Activated T-helper 17 cell treated with anti-CD3 and anti-CD28 coated beads, Interleukin-2, amount 50 U/mL, for 72 hours (primary cell): Measurements from ENCODE around the gene RNF114. TPM values are rescaled to one million over a fixed set of nuclear protein-coding genes. Genes with fewer than 3 reads are reported as not detected.

Source experiments
- ATAC-seq: fragments of 150-1000 bp; cut with Tn5 transposase; replicated peaks from 2 replicates; pipeline ENCODE4 v1.10.0; 2021; ENCODE audit warnings: mild to moderate bottlenecking, moderate library complexity
- H3K27ac Mint-ChIP-seq: one replicate; pipeline ENCODE4 v1.8.0; 2022; ENCODE audit warnings: mixed read lengths
- H3K27me3 Mint-ChIP-seq: one replicate; pipeline ENCODE4 v1.8.0; 2022; ENCODE audit warnings: mixed read lengths
- H3K36me3 Mint-ChIP-seq: one replicate; pipeline ENCODE4 v1.8.0; 2022; ENCODE audit warnings: low read depth, mild to moderate bottlenecking, mixed read lengths
- H3K4me1 Mint-ChIP-seq: one replicate; pipeline ENCODE4 v1.8.0; 2022; ENCODE audit warnings: mixed read lengths
- H3K4me3 Mint-ChIP-seq: one replicate; pipeline ENCODE4 v1.8.0; 2022; ENCODE audit warnings: mild to moderate bottlenecking, mixed read lengths
- H3K9me3 Mint-ChIP-seq: one replicate; pipeline ENCODE4 v1.8.0; 2022; ENCODE audit warnings: mixed read lengths
- total RNA-seq, 2 donors: library from RNA; stranded (reverse); gene quantifications; one replicate each; pipeline ENCODE4 v1.2.3, GENCODE V29; 2022

Gene RNF114
- total RNA-seq, 2 donors from 2014 or later, result 59.8 to 65.0 TPM

- no peak for ATAC-seq
- H3K27ac Mint-ChIP-seq, result no peak overlapping the region
- peaks cover 24% of the 10 kb centered on the region for H3K36me3 Mint-ChIP-seq
- no peaks in the 10 kb centered on the region for H3K27me3 Mint-ChIP-seq
- H3K9me3 Mint-ChIP-seq, result no peaks in the 10 kb centered on the region
- peak overlapping the region; percentile 96 for H3K4me3 Mint-ChIP-seq
- H3K4me1 Mint-ChIP-seq, result peaks cover 16% of the 10 kb centered on the region
Observed at GRCh38 chr20:49913399-49914047, 22.7 kb upstream of the RNF114 start.

- Mint-ChIP-seq H3K27me3 (no peaks in the 10 kb centered on the region), H3K4me3 (peak overlapping the region; percentile 96), H3K27ac (peak overlapping the region; percentile 99), H3K36me3 (peaks cover 14% of the 10 kb centered on the region), H3K9me3 (no peaks in the 10 kb centered on the region), H3K4me1 (peaks cover 15% of the 10 kb centered on the region)
- no peak for ATAC-seq
Observed at GRCh38 chr20:49914310-49915117, 21.7 kb upstream of the RNF114 start.

- peak; percentile 30 for ATAC-seq
Observed at GRCh38 chr20:49915118-49915379, 21.1 kb upstream of the RNF114 start.

GRCh38 chr20:49915380-49916145 is 20.6 kb upstream of the RNF114 start, which contains the start of gene SPATA2:
TSS of gene SPATA2 (minus strand) at chr20:49915529. CDS start at chr20:49908490, 7,039 bp downstream.
- Mint-ChIP-seq H3K4me3 (peak within 1 kb of the TSS; percentile 96), H3K27ac (peak within 1 kb of the TSS; percentile 99), H3K36me3 (peaks cover 4% of the 10 kb centered on the region), H3K4me1 (peaks cover 11% of the 10 kb centered on the region), H3K27me3 (no peaks in the 10 kb centered on the region), H3K9me3 (no peaks in the 10 kb centered on the region)
- ATAC-seq, result peak; percentile 94

More at GRCh38 chr20:49915118-49915379, 21.1 kb upstream of the RNF114 start:
- Mint-ChIP-seq H3K9me3 (no peaks in the 10 kb centered on the region), H3K4me1 (peaks cover 11% of the 10 kb centered on the region), H3K36me3 (peaks cover 8% of the 10 kb centered on the region), H3K27me3 (no peaks in the 10 kb centered on the region), H3K27ac (peak overlapping the region; percentile 99), H3K4me3 (peak overlapping the region; percentile 96)

GRCh38 chr20:49916146-49917002 is 19.8 kb upstream of the RNF114 start:
- Mint-ChIP-seq H3K9me3 (no peaks in the 10 kb centered on the region), H3K36me3 (peaks cover 4% of the 10 kb centered on the region), H3K4me3 (peak overlapping the region; percentile 96), H3K4me1 (peaks cover 11% of the 10 kb centered on the region), H3K27ac (peak overlapping the region; percentile 99), H3K27me3 (no peaks in the 10 kb centered on the region)
- ATAC-seq, result peak; percentile 34

GRCh38 chr20:49918446-49918845 is 17.8 kb upstream of the RNF114 start:
- H3K4me1 Mint-ChIP-seq, result peaks cover 8% of the 10 kb centered on the region
- H3K9me3 Mint-ChIP-seq, result no peaks in the 10 kb centered on the region
- no peak for ATAC-seq
- no peaks in the 10 kb centered on the region for H3K36me3 Mint-ChIP-seq
- no peak overlapping the region for H3K27ac Mint-ChIP-seq
- no peak overlapping the region for H3K4me3 Mint-ChIP-seq
- H3K27me3 Mint-ChIP-seq, result peaks cover under 1% of the 10 kb centered on the region

- Mint-ChIP-seq H3K4me1 (peaks cover 8% of the 10 kb centered on the region), H3K36me3 (no peaks in the 10 kb centered on the region), H3K27ac (no peak overlapping the region), H3K9me3 (no peaks in the 10 kb centered on the region), H3K27me3 (peaks cover 3% of the 10 kb centered on the region), H3K4me3 (no peak overlapping the region)
- no peak for ATAC-seq
Observed at GRCh38 chr20:49919009-49919408, 17.2 kb upstream of the RNF114 start.

- no peak overlapping the region for H3K27ac Mint-ChIP-seq
- H3K9me3 Mint-ChIP-seq, result no peaks in the 10 kb centered on the region
- ATAC-seq, result no peak
- H3K4me3 Mint-ChIP-seq, result no peak overlapping the region
- H3K27me3 Mint-ChIP-seq, result peaks cover 3% of the 10 kb centered on the region
- no peaks in the 10 kb centered on the region for H3K36me3 Mint-ChIP-seq
- peaks cover 8% of the 10 kb centered on the region for H3K4me1 Mint-ChIP-seq
Observed at GRCh38 chr20:49919461-49919860, 16.7 kb upstream of the RNF114 start.

- Mint-ChIP-seq H3K9me3 (no peaks in the 10 kb centered on the region), H3K4me3 (no peak overlapping the region), H3K36me3 (no peaks in the 10 kb centered on the region), H3K27ac (no peak overlapping the region), H3K27me3 (peaks cover 3% of the 10 kb centered on the region), H3K4me1 (peaks cover 3% of the 10 kb centered on the region)
- ATAC-seq, result no peak
Observed at GRCh38 chr20:49924247-49924646, 11.9 kb upstream of the RNF114 start.

GRCh38 chr20:49925901-49926454 is 10.2 kb upstream of the RNF114 start:
- H3K27ac Mint-ChIP-seq, result no peak overlapping the region
- no peaks in the 10 kb centered on the region for H3K36me3 Mint-ChIP-seq
- no peak overlapping the region for H3K4me3 Mint-ChIP-seq

GRCh38 chr20:49928411-49929141 is 7.6 kb upstream of the RNF114 start:
- Mint-ChIP-seq H3K27ac (peak overlapping the region; percentile 14), H3K4me1 (peaks cover 3% of the 10 kb centered on the region), H3K4me3 (no peak overlapping the region), H3K9me3 (no peaks in the 10 kb centered on the region), H3K27me3 (peaks cover 4% of the 10 kb centered on the region), H3K36me3 (no peaks in the 10 kb centered on the region)
- peak; percentile 85 for ATAC-seq

More at GRCh38 chr20:49925901-49926454, 10.2 kb upstream of the RNF114 start:
- Mint-ChIP-seq H3K27me3 (peaks cover 6% of the 10 kb centered on the region), H3K9me3 (no peaks in the 10 kb centered on the region), H3K4me1 (peaks cover 3% of the 10 kb centered on the region)
- ATAC-seq, result no peak

- no peak for ATAC-seq
- peaks cover 3% of the 10 kb centered on the region for H3K4me1 Mint-ChIP-seq
- no peaks in the 10 kb centered on the region for H3K36me3 Mint-ChIP-seq
- peaks cover 3% of the 10 kb centered on the region for H3K27me3 Mint-ChIP-seq
- no peak overlapping the region for H3K4me3 Mint-ChIP-seq
- no peaks in the 10 kb centered on the region for H3K9me3 Mint-ChIP-seq
- H3K27ac Mint-ChIP-seq, result no peak overlapping the region
Observed at GRCh38 chr20:49929142-49929494, 7.1 kb upstream of the RNF114 start.

GRCh38 chr20:49935746-49936152 is 448 bp upstream of the RNF114 start:
- Mint-ChIP-seq H3K36me3 (peaks cover 40% of the 10 kb centered on the region), H3K4me1 (peaks cover 28% of the 10 kb centered on the region), H3K27me3 (peaks cover under 1% of the 10 kb centered on the region), H3K4me3 (peak overlapping the region; percentile 97), H3K27ac (no peak overlapping the region), H3K9me3 (no peaks in the 10 kb centered on the region)
- ATAC-seq, result peak; percentile 8
